Muscle layer of colon (tissue), 2 donors: Measurements from ENCODE around the gene LTO1.

Experiments
- H3K27ac ChIP-seq: one replicate; pipeline ENCODE4 v1.7.0; 2013; ENCODE audit warnings: low read depth, mild to moderate bottlenecking, low read length, moderate library complexity
- H3K27me3 ChIP-seq, 2 donors: one replicate each; pipeline ENCODE4 v1.7.0; 2013; ENCODE audit warnings: low read length in 2 of 2, mild to moderate bottlenecking in 2 of 2; ENCODE audit not compliant: insufficient read depth in 2 of 2, control insufficient read depth in 1 of 2
- H3K36me3 ChIP-seq: one replicate; pipeline ENCODE4 v1.7.0; 2013; ENCODE audit warnings: mild to moderate bottlenecking, low read length; ENCODE audit not compliant: insufficient read depth
- H3K4me1 ChIP-seq: one replicate; pipeline ENCODE4 v1.7.0; 2013; ENCODE audit warnings: mild to moderate bottlenecking, low read length; ENCODE audit not compliant: insufficient read depth
- H3K4me3 ChIP-seq, 2 donors: one replicate each; pipeline ENCODE4 v1.7.0; 2013; ENCODE audit warnings: low read length in 2 of 2, low read depth in 1 of 2, mild to moderate bottlenecking in 1 of 2, moderate library complexity in 1 of 2
- H3K9ac ChIP-seq: one replicate; pipeline ENCODE4 v1.7.0; 2013; ENCODE audit warnings: low read length
- H3K9me3 ChIP-seq: one replicate; pipeline ENCODE4 v1.7.0; 2013; ENCODE audit warnings: mild to moderate bottlenecking, low read length
- donor health status: abdominal sarcoma.
- donor health status: Adenocarcinoma of cecum.

The LTO1 gene

DNA sequence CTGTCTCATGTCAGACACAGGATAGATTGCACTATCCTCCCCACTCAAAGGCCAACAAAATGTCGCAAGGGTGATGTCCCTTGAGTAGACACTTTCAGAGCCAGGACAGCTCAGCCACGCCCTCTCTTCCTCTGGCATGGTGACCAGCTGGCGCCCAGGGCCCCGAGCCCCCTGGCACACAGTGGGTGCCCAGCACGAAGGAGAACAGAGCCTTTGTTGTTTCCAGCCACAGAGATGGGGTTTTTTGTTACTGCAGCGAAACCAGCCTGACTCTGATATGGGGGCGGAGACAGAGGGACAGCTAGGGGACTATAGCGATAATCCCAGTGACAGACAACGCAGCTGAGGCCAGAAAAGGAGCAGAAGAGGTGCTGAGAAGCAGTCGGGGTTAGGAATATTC lies 57.5 kb downstream of the LTO1 start:
- H3K9ac ChIP-seq: no peak overlapping the region
- H3K4me1 ChIP-seq: no peaks in the 10 kb centered on the region
- no peak overlapping the region for H3K4me3 ChIP-seq
- H3K9me3 ChIP-seq: no peaks in the 10 kb centered on the region
- no peak overlapping the region for H3K27ac ChIP-seq
- H3K27me3 ChIP-seq: no peaks in the 10 kb centered on the region
- no peaks in the 10 kb centered on the region for H3K36me3 ChIP-seq

DNA sequence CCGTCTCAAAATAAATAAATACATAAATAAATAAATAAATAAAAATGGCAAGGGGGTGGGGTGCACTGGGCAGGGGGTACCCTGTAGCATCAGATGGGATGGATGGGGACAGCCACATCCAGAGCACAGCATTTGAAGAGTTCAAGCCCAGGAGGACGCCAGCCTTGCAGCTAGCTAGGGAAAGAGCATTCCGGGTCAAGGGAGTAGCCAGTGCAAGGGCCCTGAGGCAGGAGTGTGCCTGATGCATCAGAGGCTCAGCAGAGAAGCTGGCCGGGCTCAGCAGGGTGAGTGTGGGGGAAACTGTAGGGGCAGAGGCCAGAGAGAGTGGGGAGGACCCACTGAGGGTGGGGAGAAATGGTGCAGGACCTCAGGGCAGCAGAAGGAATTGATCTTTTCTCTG lies 57.9 kb downstream of the LTO1 start:
- Histone ChIP-seq H3K36me3 (no peaks in the 10 kb centered on the region), H3K9ac (no peak overlapping the region), H3K27ac (no peak overlapping the region), H3K4me3 (no peak overlapping the region), H3K4me1 (no peaks in the 10 kb centered on the region), H3K9me3 (no peaks in the 10 kb centered on the region), H3K27me3 (no peaks in the 10 kb centered on the region)
